PFSK-1 (cell line): ENCODE results near the gene CASR.

Source experiments
- FOXP2 ChIP-seq: optimal IDR thresholded peaks from 2 replicates; pipeline ENCODE3; 2011; ENCODE audit warnings: borderline replicate concordance, control low read depth, inconsistent platforms; ENCODE audit not compliant: insufficient read depth; ENCODE audit errors: extremely low read length, extremely low read depth
- POLR2AphosphoS5 ChIP-seq: IDR thresholded peaks from 2 replicates; pipeline ENCODE4 v1.6.1; 2012; ENCODE audit warnings: low read depth, mild to moderate bottlenecking, control low read depth, low read length, moderate library complexity
- REST ChIP-seq, 2 experiments: IDR thresholded peaks; 2 replicates each; pipeline versions ENCODE4 v1.6.1 to v1.8.0; 2011 to 2012; ENCODE audit warnings: low read depth in 2 of 2, low read length in 2 of 2, control low read depth in 1 of 2, inconsistent platforms in 1 of 2, mild to moderate bottlenecking in 1 of 2, moderate library complexity in 1 of 2; ENCODE audit not compliant: insufficient read depth in 1 of 2
- TAF1 ChIP-seq: IDR thresholded peaks from 2 replicates; pipeline ENCODE4 v1.6.1; 2012; ENCODE audit warnings: low read length, control low read depth, borderline replicate concordance; ENCODE audit not compliant: insufficient read depth

DNA sequence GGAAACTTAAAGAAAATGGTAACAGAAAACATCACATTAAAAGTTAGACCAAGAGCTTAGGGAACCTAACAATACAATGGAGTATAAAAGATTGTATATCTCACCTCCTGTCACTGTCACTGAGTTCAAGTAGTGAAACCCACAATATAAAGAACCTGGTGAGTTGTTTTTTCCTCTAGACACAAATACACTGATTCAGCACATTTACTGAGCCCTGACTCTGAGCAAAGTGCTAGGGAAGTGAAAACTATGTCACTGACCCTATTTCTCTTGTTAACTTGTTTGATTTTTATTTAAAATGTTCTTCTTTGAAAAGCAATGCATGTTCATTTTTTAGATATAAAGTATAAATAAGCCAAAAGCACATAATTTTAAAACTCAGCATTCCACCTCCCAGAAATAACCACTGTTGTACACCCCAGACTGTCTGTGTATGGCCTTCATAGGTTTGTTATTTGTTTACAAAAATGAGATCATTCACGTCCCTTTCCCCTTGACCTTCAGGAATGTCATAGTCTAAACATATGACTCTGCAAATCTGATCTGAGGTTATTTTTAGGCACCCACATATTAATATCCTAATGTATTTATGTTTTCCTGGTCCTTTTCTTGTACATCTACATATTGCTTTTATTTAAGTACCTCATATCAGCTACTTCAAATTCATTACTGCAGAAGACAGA is 72.4 kb downstream of the CASR start:
- TF ChIP-seq TAF1 (no peak), POLR2AphosphoS5 (no peak), REST (IDR thresholded peaks at IDR 0.05; ENCODE audit: insufficient read depth in 1 of 2, low read depth in 2 of 2, low read length in 2 of 2) (no peak), FOXP2 (no peak)
